Activated CD8-positive, alpha-beta memory T cell treated with anti-CD3 and anti-CD28 coated beads for 48 hours (primary cell): ENCODE data around the gene DNAJA3.
"Not testable (repeated sequence)": the region's sequence is repeated elsewhere in the genome, so short reads cannot be mapped to it uniquely, and the experiment has no call there.

Experiments used
- DNase-seq, 3 experiments: peaks; one replicate each; pipeline ENCODE4 v3.0.0-alpha.2; 2020; ENCODE audit warnings: low read depth in 2 of 3, low spot score in 2 of 3

DNAJA3 gene

GRCh38 chr16:4386951-4387565 is 38.6 kb upstream of the DNAJA3 start:
- no peak for DNase-seq

GRCh38 chr16:4387781-4388180 is 37.9 kb upstream of the DNAJA3 start:
- DNase-seq = no peak

GRCh38 chr16:4388271-4389021 is 37.2 kb upstream of the DNAJA3 start:
- no peak for DNase-seq

- no peak for DNase-seq
These were observed 36.4 kb upstream of the DNAJA3 start for GRCh38 chr16:4389051-4389955.

GRCh38 chr16:4390266-4391260 is 35.1 kb upstream of the DNAJA3 start:
- no peak for DNase-seq

GRCh38 chr16:4391631-4392381 is 33.9 kb upstream of the DNAJA3 start:
- DNase-seq = no peak

- no peak for DNase-seq
These were observed 33.1 kb upstream of the DNAJA3 start for GRCh38 chr16:4392382-4393239.

- DNase-seq = no peak
These were observed 32.4 kb upstream of the DNAJA3 start for GRCh38 chr16:4393240-4393600.

- DNase-seq = not testable (repeated sequence)
These were observed 31.8 kb upstream of the DNAJA3 start for GRCh38 chr16:4393850-4394249.

GRCh38 chr16:4395055-4395726 is 30.5 kb upstream of the DNAJA3 start:
- DNase-seq = no peak

GRCh38 chr16:4399001-4399730 is 26.5 kb upstream of the DNAJA3 start:
- no peak for DNase-seq

GRCh38 chr16:4401094-4401501 is 24.6 kb upstream of the DNAJA3 start:
- DNase-seq = no peak

- DNase-seq = no peak
These were observed 24.2 kb upstream of the DNAJA3 start for GRCh38 chr16:4401510-4401909.

GRCh38 chr16:4402439-4403132 is 23.1 kb upstream of the DNAJA3 start:
- DNase-seq = peak in 2 of 3 experiments; percentile 58 to 67

GRCh38 chr16:4403133-4403949 is 22.3 kb upstream of the DNAJA3 start:
- DNase-seq = no peak

- no peak for DNase-seq
These were observed 21.3 kb upstream of the DNAJA3 start for GRCh38 chr16:4404247-4404966.
